Suprapubic skin (tissue), 4 donors: ENCODE results near the gene MTA1.

ENCODE experiments used
- EP300 ChIP-seq: sonication (generic); formaldehyde crosslinking; IDR thresholded peaks from one replicate; pipeline ENCODE4 v1.6.1; 2017; ENCODE audit warnings: antibody characterized with exemption
- POLR2A ChIP-seq, 2 donors: fragments of 450-650 bp; IDR thresholded peaks; one replicate each; pipeline ENCODE4 v1.6.1; 2017; ENCODE audit warnings: antibody characterized with exemption in 2 of 2, mild to moderate bottlenecking in 2 of 2, moderate library complexity in 2 of 2
- POLR2AphosphoS5 ChIP-seq, 3 donors: sonication (generic); formaldehyde crosslinking; IDR thresholded peaks; one replicate each; pipeline ENCODE4 v1.6.1; 2017; ENCODE audit warnings: antibody characterized with exemption in 3 of 3
- TF ChIP-seq, protein P1 (sequence below), 2 donors: fragments of 200-600 bp in 1 of 2; fragments of 450-650 bp in 1 of 2; sonication (generic) in 1 of 2; IDR thresholded peaks; one replicate each; pipeline ENCODE4 v1.5.1; 2016 to 2019; ENCODE audit warnings: antibody characterized with exemption in 2 of 2, mild to moderate bottlenecking in 1 of 2, moderate library complexity in 1 of 2

DNA sequence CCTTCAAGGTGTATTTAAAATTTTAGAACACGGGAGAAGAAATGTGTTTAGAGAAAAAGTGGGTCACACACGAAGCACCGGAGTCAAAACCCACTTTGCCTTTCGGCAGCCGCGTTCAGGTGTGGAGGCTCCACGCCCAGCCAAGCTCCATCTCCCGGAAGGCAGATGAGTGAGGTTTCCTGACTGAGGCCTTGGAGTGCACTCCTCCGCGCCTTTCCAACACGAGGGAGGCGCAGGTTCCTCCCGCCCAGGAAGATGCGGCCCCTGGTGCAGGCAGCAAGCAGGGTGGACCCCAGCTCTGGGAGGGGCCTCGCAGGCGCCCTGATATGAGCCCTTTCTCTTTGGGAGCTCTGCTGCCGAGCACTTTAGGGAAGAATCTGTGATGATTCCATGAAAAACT lies 22.5 kb downstream of the MTA1 start:
- TF ChIP-seq, protein P1, sequence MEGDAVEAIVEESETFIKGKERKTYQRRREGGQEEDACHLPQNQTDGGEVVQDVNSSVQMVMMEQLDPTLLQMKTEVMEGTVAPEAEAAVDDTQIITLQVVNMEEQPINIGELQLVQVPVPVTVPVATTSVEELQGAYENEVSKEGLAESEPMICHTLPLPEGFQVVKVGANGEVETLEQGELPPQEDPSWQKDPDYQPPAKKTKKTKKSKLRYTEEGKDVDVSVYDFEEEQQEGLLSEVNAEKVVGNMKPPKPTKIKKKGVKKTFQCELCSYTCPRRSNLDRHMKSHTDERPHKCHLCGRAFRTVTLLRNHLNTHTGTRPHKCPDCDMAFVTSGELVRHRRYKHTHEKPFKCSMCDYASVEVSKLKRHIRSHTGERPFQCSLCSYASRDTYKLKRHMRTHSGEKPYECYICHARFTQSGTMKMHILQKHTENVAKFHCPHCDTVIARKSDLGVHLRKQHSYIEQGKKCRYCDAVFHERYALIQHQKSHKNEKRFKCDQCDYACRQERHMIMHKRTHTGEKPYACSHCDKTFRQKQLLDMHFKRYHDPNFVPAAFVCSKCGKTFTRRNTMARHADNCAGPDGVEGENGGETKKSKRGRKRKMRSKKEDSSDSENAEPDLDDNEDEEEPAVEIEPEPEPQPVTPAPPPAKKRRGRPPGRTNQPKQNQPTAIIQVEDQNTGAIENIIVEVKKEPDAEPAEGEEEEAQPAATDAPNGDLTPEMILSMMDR (IDR thresholded peaks at IDR 0.05), result no peak
- TF ChIP-seq EP300, result no peak
- no peak for TF ChIP-seq POLR2A (IDR thresholded peaks at IDR 0.05)
- TF ChIP-seq POLR2AphosphoS5 (IDR thresholded peaks at IDR 0.05), result no peak
